22Rv1 (cell line): ENCODE results near the gene NLRP1.

ENCODE experiments used
- CTCF ChIP-seq: fragments of 450-650 bp; IDR thresholded peaks from 2 replicates; pipeline ENCODE4 v1.5.1; 2017; ENCODE audit warnings: mild to moderate bottlenecking
- ZFX ChIP-seq: fragments of 450-650 bp; IDR thresholded peaks from 2 replicates; pipeline ENCODE4 v1.6.1; 2017; ENCODE audit warnings: antibody characterized with exemption, borderline replicate concordance

DNA sequence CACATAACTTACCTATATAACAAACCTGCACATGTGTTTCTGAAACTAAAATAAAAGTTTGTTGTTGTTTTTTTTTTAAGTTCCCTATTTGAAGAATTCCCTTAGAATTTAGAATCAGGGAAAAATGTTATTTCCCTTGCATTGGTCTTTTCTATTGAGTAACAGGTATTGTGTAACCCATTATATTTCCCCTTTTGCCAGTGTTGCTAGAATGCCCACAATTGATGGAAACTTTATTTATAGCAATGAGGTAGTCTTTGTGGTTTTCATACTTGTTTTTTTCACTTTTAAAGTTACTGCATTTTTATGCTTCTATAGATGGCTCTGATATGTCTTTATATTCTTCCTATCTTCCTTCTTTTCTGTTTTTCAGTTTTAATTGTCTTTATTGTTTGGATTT lies 3.9 kb downstream of the NLRP1 start:
- TF ChIP-seq CTCF (no peak), ZFX (no peak)
